NCI-H345 treated with DMSO at 0.1 percent for 48 hours (cell line): ENCODE data around the gene KMT2C.
"Not testable (repeated sequence)": the region's sequence is repeated elsewhere in the genome, so short reads cannot be mapped to it uniquely, and the experiment has no call there.

Experiments
- DNase-seq: peaks from one replicate; lab custom pipeline; 2025; ENCODE audit not compliant: unreplicated experiment; lab: John Stamatoyannopoulos, UW

Gene KMT2C

GRCh38 chr7:152219556-152219955 lies 216.2 kb downstream of the KMT2C start:
- DNase-seq, result not testable (repeated sequence)

- DNase-seq, result not testable (repeated sequence)
These were observed 227.0 kb downstream of the KMT2C start for GRCh38 chr7:152208766-152209165.

GRCh38 chr7:152204417-152204816 lies 231.4 kb downstream of the KMT2C start:
- DNase-seq, result not testable (repeated sequence)

- DNase-seq, result no peak
These were observed 232.7 kb downstream of the KMT2C start for GRCh38 chr7:152203095-152203494.

GRCh38 chr7:152202056-152202455 lies 233.7 kb downstream of the KMT2C start:
- no peak for DNase-seq

- no peak for DNase-seq
These were observed 235.4 kb downstream of the KMT2C start for GRCh38 chr7:152200395-152200794.

- no peak for DNase-seq
These were observed 239.4 kb downstream of the KMT2C start for GRCh38 chr7:152196391-152196790.

- no peak for DNase-seq
These were observed 241.9 kb downstream of the KMT2C start for GRCh38 chr7:152193880-152194279.

- no peak for DNase-seq
These were observed 246.7 kb downstream of the KMT2C start for GRCh38 chr7:152189061-152189460.

- no peak for DNase-seq
These were observed 250.2 kb downstream of the KMT2C start for GRCh38 chr7:152185558-152185957.

GRCh38 chr7:152180587-152180986 lies 255.2 kb downstream of the KMT2C start:
- no peak for DNase-seq

GRCh38 chr7:152180048-152180447 lies 255.8 kb downstream of the KMT2C start:
- DNase-seq, result no peak

GRCh38 chr7:152178405-152179058 lies 257.3 kb downstream of the KMT2C start:
- DNase-seq, result no peak

GRCh38 chr7:152177681-152178404 lies 258.0 kb downstream of the KMT2C start:
- no peak for DNase-seq

- no peak for DNase-seq
These were observed 259.0 kb downstream of the KMT2C start for GRCh38 chr7:152176797-152177196.

- DNase-seq, result no peak
These were observed 262.3 kb downstream of the KMT2C start for GRCh38 chr7:152173372-152174070.

- DNase-seq, result no peak
These were observed 273.5 kb downstream of the KMT2C start for GRCh38 chr7:152162287-152162686.

- DNase-seq, result no peak
These were observed 274.6 kb downstream of the KMT2C start for GRCh38 chr7:152161171-152161570.

- no peak for DNase-seq
These were observed 276.8 kb downstream of the KMT2C start for GRCh38 chr7:152158801-152159587.

GRCh38 chr7:152152267-152152666 lies 283.5 kb downstream of the KMT2C start:
- no peak for DNase-seq

GRCh38 chr7:152149363-152149762 lies 286.4 kb downstream of the KMT2C start:
- DNase-seq, result no peak
